Measurements from ENCODE around the gene MAN1A1. TPM values are rescaled to one million over a fixed set of nuclear protein-coding genes. Genes with fewer than 3 reads are reported as not detected.

The MAN1A1 gene
- polyA plus RNA-seq, 4 donors, result 50.6 to 123 (median 94.3) TPM

- peak in 3 of 4 donors; percentile 39 to 57 (median 53) for DNase-seq (ENCODE audit: low read depth in 4 of 4, low spot score in 3 of 4)
Measured at GRCh38 chr6:119129148-119129967, 220.2 kb downstream of the MAN1A1 start.

DNA sequence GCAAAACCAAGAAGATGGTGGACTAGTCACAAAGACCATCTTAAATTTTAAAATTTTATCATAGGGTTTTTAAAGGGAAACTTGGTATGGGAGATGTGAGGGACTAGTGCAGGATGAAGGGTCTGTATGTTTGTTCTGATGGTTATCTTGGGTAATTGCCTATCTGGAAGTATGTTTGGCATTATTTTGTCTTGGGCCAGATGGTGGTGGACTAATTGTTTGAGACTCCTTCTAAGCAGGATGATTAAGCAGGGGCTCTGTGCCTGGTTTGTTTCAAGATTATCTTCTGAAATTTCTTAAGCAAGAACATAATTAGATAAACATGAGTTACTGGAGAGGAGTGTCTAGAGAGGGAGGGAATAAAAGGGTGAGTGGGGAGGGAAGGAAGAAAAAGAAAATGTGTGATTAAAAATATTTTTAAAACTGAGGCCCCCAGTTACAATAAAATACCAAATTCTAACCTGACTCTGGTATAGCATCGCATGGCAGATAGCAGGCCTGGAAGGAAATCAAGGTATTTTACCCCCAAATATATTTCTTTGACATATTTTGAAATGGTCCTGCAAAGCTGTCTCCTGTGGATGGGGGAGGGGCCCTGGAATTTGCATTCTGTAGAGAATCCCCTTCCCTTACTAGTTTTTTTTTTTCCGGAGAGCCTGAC is 221.2 kb downstream of the MAN1A1 start:
- no peak for DNase-seq (ENCODE audit: low read depth in 4 of 4, low spot score in 3 of 4)

GRCh38 chr6:119127627-119128026 is 221.9 kb downstream of the MAN1A1 start:
- no peak for DNase-seq (ENCODE audit: low read depth in 4 of 4, low spot score in 3 of 4)

Data from left renal pelvis (tissue), 4 donors.